Lung (tissue), 12 donors: ENCODE results near the gene GALNT1. TPM values are rescaled to one million over a fixed set of nuclear protein-coding genes. Genes with fewer than 3 reads are reported as not detected.

Experiments used
- ATAC-seq: fragments of 200-7000 bp; cut with Tn5 transposase; one replicate; pipeline ENCODE4 v1.9.1; 2020; ENCODE audit warnings: moderate number of reproducible peaks; ENCODE audit not compliant: insufficient read depth, low FRiP score
- DNase-seq, 3 donors: peaks; one replicate each; pipeline ENCODE4 v3.0.0-alpha.2; 2013 to 2017
- H3K27ac ChIP-seq, 2 donors: one replicate each; pipeline ENCODE4 v1.5.1; 2013; ENCODE audit warnings: mild to moderate bottlenecking in 2 of 2, moderate library complexity in 2 of 2, control low read depth in 1 of 2, inconsistent platforms in 1 of 2, low read depth in 1 of 2, low read length in 1 of 2
- H3K27me3 ChIP-seq, 3 donors: one replicate each; pipeline ENCODE4 v1.5.1; 2013; ENCODE audit warnings: low read length in 2 of 3; ENCODE audit not compliant: control insufficient read depth in 3 of 3, insufficient read depth in 3 of 3
- H3K36me3 ChIP-seq, 4 donors: one replicate each; pipeline ENCODE4 v1.5.1; 2013; ENCODE audit warnings: low read length in 4 of 4, mild to moderate bottlenecking in 1 of 4, moderate library complexity in 1 of 4; ENCODE audit not compliant: control insufficient read depth in 4 of 4, insufficient read depth in 4 of 4
- H3K4me1 ChIP-seq, 5 donors: one replicate each; pipeline ENCODE4 v1.5.1; 2013; ENCODE audit warnings: low read length in 5 of 5, mild to moderate bottlenecking in 2 of 5, moderate library complexity in 1 of 5; ENCODE audit not compliant: control insufficient read depth in 5 of 5, insufficient read depth in 5 of 5
- H3K4me3 ChIP-seq: one replicate; pipeline ENCODE4 v1.5.1; 2013; ENCODE audit warnings: mild to moderate bottlenecking, control low read depth, moderate library complexity
- H3K9ac ChIP-seq, 2 donors: one replicate each; pipeline ENCODE4 v1.5.1; 2013; ENCODE audit warnings: low read length in 2 of 2, control low read depth in 1 of 2; ENCODE audit not compliant: insufficient read depth in 1 of 2
- H3K9me3 ChIP-seq, 4 donors: one replicate each; pipeline ENCODE4 v1.5.1; 2013; ENCODE audit warnings: low read length in 3 of 4, mild to moderate bottlenecking in 1 of 4, moderate library complexity in 1 of 4; ENCODE audit not compliant: control insufficient read depth in 4 of 4, insufficient read depth in 3 of 4
- WGBS, 2 donors: extraction: QIAGEN DNeasy Blood & Tissue Kit; methylation state at CpG; one replicate each; pipeline ENCODE4 v1.1.7; 2013; 5-methylcytosine and 5-hydroxymethylcytosine counted together
- polyA plus RNA-seq, 2 donors: library from polyadenylated mRNA; stranded (reverse); fragments of 200-250 nt; gene quantifications; one replicate each; pipeline ENCODE4 v1.2.1, GENCODE V29; 2013
- total RNA-seq, 2 donors: library from RNA; depleted of rRNA in 1 of 2; stranded (reverse); fragments of >200 nt in 1 of 2; gene quantifications; one replicate each; pipeline ENCODE4 v1.2.1, GENCODE V29; 2014 to 2021
- TF ChIP-seq, protein P1 (sequence below): IDR thresholded peaks from 2 replicates; pipeline ENCODE4 v1.5.1; 2012; ENCODE audit warnings: mild to moderate bottlenecking; ENCODE audit errors: control extremely low read depth, extremely low read depth
- donor health status: control.
- donor health status: control.
- donor health status: Bipolar disorder and iron deficiency.
- donor health status: healthy.
- donor health status: DM: yes; HTN: yes; CAD: no.

The GALNT1 gene
- total and polyA plus RNA-seq, 4 donors = 16.9 to 73.4 (median 46.8) TPM

DNA sequence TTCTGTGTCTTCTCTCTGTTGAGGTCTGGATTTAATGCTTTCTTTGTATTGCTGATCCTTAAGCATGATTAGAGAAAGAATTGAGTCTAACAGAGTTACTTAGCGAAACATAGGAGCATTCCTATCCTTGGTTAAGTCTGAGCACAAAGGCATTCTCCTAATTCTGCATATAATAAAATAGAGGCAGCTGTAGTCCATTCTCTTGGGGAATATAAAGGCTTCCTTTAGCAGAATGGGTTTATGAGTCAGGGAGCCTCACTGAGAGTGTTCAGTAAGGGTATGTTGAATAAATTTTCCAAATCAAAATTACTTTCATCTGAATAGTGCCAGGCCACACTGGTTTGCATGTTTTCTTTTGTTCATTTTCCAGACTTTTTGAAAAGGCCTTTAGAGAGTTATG lies 101.5 kb downstream of the GALNT1 start:
- Histone ChIP-seq H3K4me1 (peaks cover 0 to 6% (median 0%) of the 10 kb centered on the region in 5 donors), H3K9ac (no peak overlapping the region), H3K9me3 (no peaks in the 10 kb centered on the region), H3K36me3 (peaks cover 5 to 12% (median 7%) of the 10 kb centered on the region in 4 donors), H3K27me3 (no peaks in the 10 kb centered on the region), H3K4me3 (no peak overlapping the region), H3K27ac (no peak overlapping the region)
- TF ChIP-seq, protein P1, sequence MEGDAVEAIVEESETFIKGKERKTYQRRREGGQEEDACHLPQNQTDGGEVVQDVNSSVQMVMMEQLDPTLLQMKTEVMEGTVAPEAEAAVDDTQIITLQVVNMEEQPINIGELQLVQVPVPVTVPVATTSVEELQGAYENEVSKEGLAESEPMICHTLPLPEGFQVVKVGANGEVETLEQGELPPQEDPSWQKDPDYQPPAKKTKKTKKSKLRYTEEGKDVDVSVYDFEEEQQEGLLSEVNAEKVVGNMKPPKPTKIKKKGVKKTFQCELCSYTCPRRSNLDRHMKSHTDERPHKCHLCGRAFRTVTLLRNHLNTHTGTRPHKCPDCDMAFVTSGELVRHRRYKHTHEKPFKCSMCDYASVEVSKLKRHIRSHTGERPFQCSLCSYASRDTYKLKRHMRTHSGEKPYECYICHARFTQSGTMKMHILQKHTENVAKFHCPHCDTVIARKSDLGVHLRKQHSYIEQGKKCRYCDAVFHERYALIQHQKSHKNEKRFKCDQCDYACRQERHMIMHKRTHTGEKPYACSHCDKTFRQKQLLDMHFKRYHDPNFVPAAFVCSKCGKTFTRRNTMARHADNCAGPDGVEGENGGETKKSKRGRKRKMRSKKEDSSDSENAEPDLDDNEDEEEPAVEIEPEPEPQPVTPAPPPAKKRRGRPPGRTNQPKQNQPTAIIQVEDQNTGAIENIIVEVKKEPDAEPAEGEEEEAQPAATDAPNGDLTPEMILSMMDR = no peak
- 93 to 100% methylated on average over 1 of the region's 1 CpG for WGBS, 2 donors
- ATAC-seq = no peak
- no peak for DNase-seq

DNA sequence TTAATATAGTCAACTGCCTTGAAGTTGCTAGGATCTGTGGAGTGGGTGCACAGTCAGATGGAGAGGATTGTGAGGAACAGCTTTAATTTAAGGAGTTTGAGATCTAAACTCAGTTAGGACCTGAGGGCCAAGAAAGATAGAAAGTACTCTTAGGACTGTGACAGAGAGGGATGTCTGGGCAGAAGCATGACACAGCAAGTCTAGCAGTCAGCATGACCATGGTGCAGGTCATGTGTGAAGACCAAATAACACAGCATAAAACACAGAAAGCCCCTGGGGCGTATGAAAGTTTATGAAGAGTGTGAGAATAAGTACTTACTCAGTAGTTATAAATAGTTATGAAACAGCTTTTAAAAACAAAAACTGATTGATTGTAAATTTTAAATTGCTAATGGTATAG lies 107.2 kb downstream of the GALNT1 start:
- H3K4me1 ChIP-seq = peaks cover 0 to 6% (median 0%) of the 10 kb centered on the region in 5 donors
- no peak overlapping the region for H3K4me3 ChIP-seq
- no peak overlapping the region for H3K9ac ChIP-seq
- DNase-seq = no peak
- WGBS, 2 donors = 96 to 97% methylated on average over 1 of the region's 1 CpG
- no peaks in the 10 kb centered on the region for H3K9me3 ChIP-seq
- H3K27ac ChIP-seq = no peak overlapping the region
- H3K36me3 ChIP-seq = peaks cover 3 to 18% (median 11%) of the 10 kb centered on the region in 4 donors
- H3K27me3 ChIP-seq = no peaks in the 10 kb centered on the region
- TF ChIP-seq, protein P1 = no peak
- ATAC-seq = no peak

DNA sequence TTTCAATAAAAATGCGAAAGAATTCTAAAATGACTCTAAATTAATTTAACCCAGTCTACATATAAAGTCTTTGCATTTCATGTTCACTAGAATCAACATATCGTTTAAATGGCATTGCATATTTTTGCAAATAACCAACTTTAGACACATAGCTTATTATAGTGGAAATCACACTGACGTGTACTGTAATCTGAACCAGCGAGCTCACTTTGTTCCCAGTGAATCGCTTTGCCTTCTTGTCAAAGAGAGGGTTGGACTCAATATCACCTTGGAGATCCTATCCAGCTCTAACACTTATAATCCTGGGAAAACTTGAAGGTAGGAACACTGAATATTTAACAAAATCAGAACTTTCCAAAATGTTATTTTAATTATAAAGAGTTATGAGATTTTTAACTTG lies 108.2 kb downstream of the GALNT1 start:
- TF ChIP-seq, protein P1 = no peak
- no peaks in the 10 kb centered on the region for H3K27me3 ChIP-seq
- H3K27ac ChIP-seq = no peak overlapping the region
- no peak overlapping the region for H3K4me3 ChIP-seq
- ATAC-seq (no peak), DNase-seq (no peak)
- WGBS, 2 donors = 89 to 97% methylated on average over 5 of the region's 5 CpGs
- H3K36me3 ChIP-seq = peaks cover 4 to 21% (median 12%) of the 10 kb centered on the region in 4 donors
- H3K9me3 ChIP-seq = no peaks in the 10 kb centered on the region
- no peak overlapping the region for H3K9ac ChIP-seq
- H3K4me1 ChIP-seq = peaks cover 0 to 6% (median 0%) of the 10 kb centered on the region in 5 donors

DNA sequence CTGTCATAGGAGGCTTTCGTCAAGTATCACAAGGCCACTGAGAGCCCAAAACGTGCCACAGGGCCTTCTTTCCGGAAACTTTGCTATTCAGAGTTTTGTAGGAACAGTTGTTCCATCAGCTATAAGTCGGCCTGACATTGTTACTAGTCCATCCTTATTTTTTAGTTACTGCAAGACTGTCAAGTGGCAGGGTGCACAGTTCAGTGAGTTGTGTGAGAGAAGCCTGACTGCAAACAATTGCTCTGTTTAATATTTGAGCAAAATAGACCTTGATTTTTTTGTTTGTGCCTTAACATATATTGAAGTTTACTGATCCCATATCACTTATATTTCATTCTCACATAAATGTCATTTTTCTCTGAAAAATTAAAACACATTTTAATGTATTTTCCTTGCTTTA lies 110.1 kb downstream of the GALNT1 start:
- Histone ChIP-seq H3K27ac (no peak overlapping the region), H3K9ac (no peak overlapping the region), H3K36me3 (peaks cover 4 to 21% (median 13%) of the 10 kb centered on the region in 4 donors), H3K27me3 (no peaks in the 10 kb centered on the region), H3K9me3 (no peaks in the 10 kb centered on the region), H3K4me1 (peaks cover 0 to 17% (median 0%) of the 10 kb centered on the region in 5 donors), H3K4me3 (no peak overlapping the region)
- ATAC-seq (no peak), DNase-seq (no peak)
- 94 to 98% methylated on average over 4 of the region's 4 CpGs for WGBS, 2 donors
- TF ChIP-seq, protein P1 = no peak
